SK-N-SH (cell line): Measurements from ENCODE around the gene SLC16A13. TPM values are rescaled to one million over a fixed set of nuclear protein-coding genes. Genes with fewer than 3 reads are reported as not detected.

Experiments
- CTCF ChIA-PET: fragments of 300-600, 350-600 bp; formaldehyde crosslinking; extraction: SDS; loops from one replicate; lab custom pipeline; 2021; lab: Yijun Ruan, JAX
- POLR2A ChIA-PET: fragments of 350-600 bp; sonication (Branson Sonifier 250); formaldehyde crosslinking; extraction: SDS; loops from one replicate; lab custom pipeline; 2020; ENCODE audit warnings: antibody characterized with exemption, inconsistent platforms; lab: Yijun Ruan, JAX
- DNase-seq: peaks from one replicate; pipeline ENCODE4 v3.0.0; 2012
- H2AFZ ChIP-seq: fragments of 200-600 bp; sonication (generic); 2 replicates; pipeline ENCODE4 v1.8.1; 2016; ENCODE audit warnings: antibody characterized with exemption, mild to moderate bottlenecking, low read depth
- H3F3A ChIP-seq: fragments of 200-600 bp; sonication (generic); replicated peaks from 2 replicates; pipeline ENCODE3; 2016; ENCODE audit warnings: antibody characterized with exemption, mild to moderate bottlenecking; ENCODE audit not compliant: insufficient read depth
- H3K27ac ChIP-seq, 2 experiments: fragments of 200-500 bp in 1 of 2; fragments of 200-600 bp in 1 of 2; sonication (Bioruptor generic) in 1 of 2; sonication (generic), shearing (Covaris generic) in 1 of 2; 2 replicates each; pipeline versions ENCODE4 v1.5.1 to v1.6.1; 2014 to 2016; ENCODE audit warnings: low read depth in 2 of 2, inconsistent platforms in 1 of 2, low read length in 1 of 2, mild to moderate bottlenecking in 1 of 2, mixed read lengths in 1 of 2
- H3K27me3 ChIP-seq: fragments of 200-600 bp; sonication (generic), shearing (Covaris generic); 2 replicates; pipeline ENCODE4 v1.6.1; 2016; ENCODE audit warnings: mixed run types; ENCODE audit not compliant: insufficient read depth
- H3K36me3 ChIP-seq, 2 experiments: fragments of 200-500 bp in 1 of 2; fragments of 200-600 bp in 1 of 2; sonication (Bioruptor generic) in 1 of 2; sonication (generic) in 1 of 2; replicated peaks in 1 of 2; 2 replicates each; pipeline versions ENCODE3 to v1.5.1; 2014 to 2016; ENCODE audit warnings: low read length in 1 of 2, mild to moderate bottlenecking in 1 of 2; ENCODE audit not compliant: insufficient read depth in 2 of 2, control insufficient read depth in 1 of 2
- H3K4me1 ChIP-seq, 2 experiments: fragments of 200-500 bp in 1 of 2; fragments of 200-600 bp in 1 of 2; sonication (Bioruptor generic) in 1 of 2; sonication (generic), shearing (Covaris generic) in 1 of 2; 2 replicates each; pipeline versions ENCODE4 v1.5.1 to v1.6.1; 2014 to 2016; ENCODE audit warnings: low read depth in 1 of 2, low read length in 1 of 2, mixed run types in 1 of 2; ENCODE audit not compliant: insufficient read depth in 2 of 2, control insufficient read depth in 1 of 2
- H3K4me2 ChIP-seq: fragments of 200-600 bp; sonication (generic), shearing (Covaris generic); 2 replicates; pipeline ENCODE4 v1.6.1; 2017; ENCODE audit warnings: mixed run types
- H3K4me3 ChIP-seq, 2 experiments: fragments of 200-500 bp in 1 of 2; fragments of 200-600 bp in 1 of 2; sonication (Bioruptor generic) in 1 of 2; sonication (generic), shearing (Covaris generic) in 1 of 2; 2 replicates each; pipeline versions ENCODE4 v1.5.1 to v1.8.1; 2014 to 2016; ENCODE audit warnings: low read depth in 2 of 2, inconsistent platforms in 1 of 2, low read length in 1 of 2, mild to moderate bottlenecking in 1 of 2, mixed read lengths in 1 of 2, moderate library complexity in 1 of 2
- H3K79me2 ChIP-seq: fragments of 200-600 bp; sonication (generic); 2 replicates; pipeline ENCODE4 v1.8.1; 2017; ENCODE audit warnings: mild to moderate bottlenecking; ENCODE audit not compliant: insufficient read depth
- H3K9ac ChIP-seq: fragments of 200-600 bp; sonication (generic); 2 replicates; pipeline ENCODE4 v1.6.1; 2017; ENCODE audit warnings: mixed run types
- H3K9me2 ChIP-seq: fragments of 200-600 bp; sonication (generic); 2 replicates; pipeline ENCODE4 v1.6.1; 2017; ENCODE audit warnings: mixed run types
- H3K9me3 ChIP-seq: fragments of 200-600 bp; sonication (generic); 2 replicates; pipeline ENCODE4 v1.6.1; 2017; ENCODE audit warnings: mixed run types, mild to moderate bottlenecking, moderate library complexity
- H4K20me1 ChIP-seq: fragments of 200-600 bp; sonication (generic); 2 replicates; pipeline ENCODE4 v1.6.1; 2017; ENCODE audit warnings: mild to moderate bottlenecking, mixed run types; ENCODE audit not compliant: insufficient read depth
- CHD2 ChIP-seq: fragments of 150-350 bp; IDR thresholded peaks from 2 replicates; pipeline ENCODE4 v1.6.1; 2018; ENCODE audit warnings: low read length; ENCODE audit not compliant: partially characterized antibody
- ELF1 ChIP-seq: IDR thresholded peaks from 2 replicates; pipeline ENCODE4 v1.4.0; 2012
- EP300 ChIP-seq, 2 experiments: IDR thresholded peaks; 2 replicates each; pipeline versions ENCODE4 v1.4.0 to v1.6.1; 2012; ENCODE audit warnings: borderline replicate concordance in 1 of 2, low read depth in 1 of 2, low read length in 1 of 2
- FOSL2 ChIP-seq: IDR thresholded peaks from 2 replicates; pipeline ENCODE4 v1.4.0; 2012; ENCODE audit warnings: low read depth, mild to moderate bottlenecking, moderate library complexity, borderline replicate concordance
- GATA2 ChIP-seq: sonication (generic); formaldehyde crosslinking; IDR thresholded peaks from 2 replicates; pipeline ENCODE4 v1.5.0; 2020; ENCODE audit warnings: mild to moderate bottlenecking, missing genetic modification reagents
- MAX ChIP-seq: IDR thresholded peaks from 2 replicates; pipeline ENCODE4 v1.4.0; 2012; ENCODE audit warnings: low read depth
- MEF2A ChIP-seq: IDR thresholded peaks from 2 replicates; pipeline ENCODE4 v1.4.0; 2012; ENCODE audit warnings: low read depth, borderline replicate concordance
- MXI1 ChIP-seq: IDR thresholded peaks from 2 replicates; pipeline ENCODE4 v1.6.1; 2012; ENCODE audit warnings: mild to moderate bottlenecking, low read depth, low read length, improper control_type of control experiment
- NFIC ChIP-seq: IDR thresholded peaks from 2 replicates; pipeline ENCODE4 v1.4.0; 2012; ENCODE audit warnings: borderline replicate concordance
- NRF1 ChIP-seq: IDR thresholded peaks from 2 replicates; pipeline ENCODE4 v1.6.1; 2012; ENCODE audit warnings: low read depth, mild to moderate bottlenecking, low read length
- POLR2AphosphoS5 ChIP-seq: IDR thresholded peaks from 2 replicates; pipeline ENCODE4 v1.6.1; 2012; ENCODE audit warnings: low read depth, low read length
- RAD21 ChIP-seq: IDR thresholded peaks from 2 replicates; pipeline ENCODE4 v1.6.1; 2012; ENCODE audit warnings: mild to moderate bottlenecking, low read length
- RCOR1 ChIP-seq: fragments of 150-350 bp; IDR thresholded peaks from 2 replicates; pipeline ENCODE4 v1.6.1; 2017; ENCODE audit warnings: antibody characterized with exemption, low read length
- SIN3A ChIP-seq: IDR thresholded peaks from 2 replicates; pipeline ENCODE4 v1.6.1; 2012; ENCODE audit warnings: low read depth, mild to moderate bottlenecking, low read length, moderate library complexity, borderline replicate concordance
- SMC3 ChIP-seq: IDR thresholded peaks from 2 replicates; pipeline ENCODE4 v1.6.1; 2012; ENCODE audit warnings: low read depth, low read length, improper control_type of control experiment
- TAF1 ChIP-seq: IDR thresholded peaks from 2 replicates; pipeline ENCODE4 v1.6.1; 2012; ENCODE audit warnings: low read depth, mild to moderate bottlenecking, low read length, moderate library complexity, borderline replicate concordance
- TCF12 ChIP-seq: IDR thresholded peaks from 2 replicates; pipeline ENCODE4 v1.4.0; 2012
- YY1 ChIP-seq: IDR thresholded peaks from 2 replicates; pipeline ENCODE4 v1.4.0; 2012; ENCODE audit warnings: low read depth, mild to moderate bottlenecking
- whole genome bisulfite sequencing: methylation state at CpG from one replicate; pipeline ENCODE4 v1.1.6; 2017; ENCODE audit warnings: low lambda C conversion rate; 5-methylcytosine and 5-hydroxymethylcytosine counted together
- polyA plus RNA-seq, 3 experiments: library from polyadenylated mRNA; depleted of rRNA; stranded (reverse); fragments of >200 nt; gene quantifications; 2 replicates each; pipeline ENCODE4 v1.2.3, GENCODE V29; 2012

SLC16A13 gene
- polyA plus RNA-seq, 1 of the 3 experiments (the other 2 are of a cell fraction), result 3.9 TPM

DNA sequence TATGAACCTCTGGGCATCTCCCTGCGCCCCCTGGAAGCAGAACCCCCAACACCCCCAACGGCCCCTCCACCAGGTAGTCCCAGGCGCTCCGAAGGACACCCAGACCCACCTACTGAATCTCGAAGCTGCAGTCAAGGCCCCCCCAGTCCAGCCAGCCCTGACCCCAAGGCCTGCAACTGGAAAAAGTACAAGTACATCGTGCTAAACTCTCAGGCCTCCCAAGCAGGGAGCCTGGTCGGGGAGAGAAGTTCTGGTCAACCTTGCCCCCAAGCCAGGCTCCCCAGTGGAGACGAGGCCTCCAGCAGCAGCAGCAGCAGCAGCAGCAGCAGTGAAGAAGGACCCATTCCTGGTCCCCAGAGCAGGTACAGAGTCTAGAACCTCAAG lies 11.4 kb upstream of the SLC16A13 start:
- ChIA-PET POLR2A (interaction anchor here (2.0 kb wide), 1 partner anchor 11 kb away, joined by 8 read pairs; the partner anchor contains the start of gene SLC16A13), CTCF (interaction anchor here (1.2 to 8.6 kb wide), 4 partner anchors 11 to 113 kb away, joined by 5 to 64 read pairs (median 6); partner anchors contain the start of gene SLC16A13)
- Histone ChIP-seq H3K9ac (no peak overlapping the region), H3K4me1 (peaks cover 5 to 20% of the 10 kb centered on the region in 2 experiments; a peak in 2 of 4 replicates), H3K4me3 (no peak overlapping the region; a peak in 1 of 4 replicates), H2AFZ (no peak overlapping the region), H3K27me3 (no peaks in the 10 kb centered on the region), H3K79me2 (no peaks in the 10 kb centered on the region), H3K27ac (no peak overlapping the region), H3F3A (peaks cover 15% of the 10 kb centered on the region), H4K20me1 (no peaks in the 10 kb centered on the region), H3K4me2 (no peak overlapping the region), H3K9me3 (no peaks in the 10 kb centered on the region), H3K9me2 (no peaks in the 10 kb centered on the region), H3K36me3 (no peaks in the 10 kb centered on the region)
- 96% methylated on average over 5 of the region's 8 CpGs for WGBS
- TF ChIP-seq SMC3, result no peak
- TF ChIP-seq TAF1, result no peak
- no peak for TF ChIP-seq MXI1
- no peak for DNase-seq

DNA sequence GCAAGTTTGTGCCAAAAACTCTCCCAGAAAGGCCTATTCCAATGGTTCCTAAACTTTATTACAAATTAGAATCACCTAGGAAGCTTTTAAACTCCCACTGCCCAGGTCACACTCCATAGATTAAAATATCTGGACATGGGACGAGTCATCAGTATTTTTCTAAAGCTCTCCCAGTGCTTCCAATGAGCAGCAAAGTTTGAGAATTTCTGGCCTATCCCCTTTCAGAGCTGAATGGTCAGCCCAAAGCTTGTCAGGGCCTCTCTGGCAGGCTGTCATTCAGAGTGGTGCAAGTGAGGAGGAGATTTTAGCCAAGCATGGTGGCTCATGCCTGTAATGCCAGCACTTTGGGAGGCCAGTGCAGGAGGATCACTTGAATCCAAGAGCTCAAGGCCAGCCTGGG lies 10.6 kb upstream of the SLC16A13 start:
- no peak overlapping the region for H3K9ac ChIP-seq
- no peak overlapping the region for H3K27ac ChIP-seq
- POLR2A ChIA-PET, result interaction anchor here (0.9 kb wide), 1 partner anchor 10 kb away, joined by 3 read pairs; the partner anchor contains the start of gene SLC16A13

More for the DNA sequence above, 10.6 kb upstream of the SLC16A13 start:
- Histone ChIP-seq H3K27me3 (no peaks in the 10 kb centered on the region), H3K4me1 (peaks cover 5 to 17% of the 10 kb centered on the region in 2 experiments; a peak in 2 of 4 replicates), H3K4me2 (no peak overlapping the region), H4K20me1 (no peaks in the 10 kb centered on the region), H3F3A (peaks cover 15% of the 10 kb centered on the region), H3K4me3 (no peak overlapping the region), H3K9me3 (no peaks in the 10 kb centered on the region), H2AFZ (no peak overlapping the region), H3K79me2 (no peaks in the 10 kb centered on the region), H3K36me3 (no peaks in the 10 kb centered on the region), H3K9me2 (no peaks in the 10 kb centered on the region)
- CTCF ChIA-PET, result interaction anchor here (1.2 to 8.6 kb wide), 4 partner anchors 11 to 111 kb away, joined by 5 to 64 read pairs (median 6); partner anchors contain the start of gene SLC16A13
- WGBS, result 92% methylated on average over 1 of the region's 1 CpG
- DNase-seq, result no peak
- TF ChIP-seq EP300 (IDR thresholded peaks at IDR 0.05; ENCODE audit: borderline replicate concordance in 1 of 2, low read depth in 1 of 2, low read length in 1 of 2), result no peak
- no peak for TF ChIP-seq CHD2
- TF ChIP-seq MAX, result no peak
- TF ChIP-seq POLR2AphosphoS5, result no peak
- TF ChIP-seq FOSL2, result no peak
- TF ChIP-seq ELF1, result no peak
- TF ChIP-seq RCOR1, result no peak
- TF ChIP-seq NRF1, result no peak
- TF ChIP-seq SIN3A, result no peak
- no peak for TF ChIP-seq RAD21
- no peak for TF ChIP-seq NFIC
- no peak for TF ChIP-seq YY1
- TF ChIP-seq GATA2 (CRISPR knock-in tag), result no peak
- TF ChIP-seq MXI1, result no peak
- TF ChIP-seq TCF12, result no peak
- TF ChIP-seq MEF2A, result no peak
